Activated T-cell treated with anti-CD3 and anti-CD28 coated beads, Interleukin-2, amount 50 U/mL, for 24 hours (primary cell): ENCODE measurements around the gene URM1.

ENCODE experiments used
- DNase-seq: peaks from one replicate; pipeline ENCODE4 v3.0.0-alpha.2; 2020
- H3K27ac Mint-ChIP-seq: 2 replicates; pipeline ENCODE4 v1.8.0; 2020; ENCODE audit warnings: mild to moderate bottlenecking, mixed read lengths
- H3K27me3 Mint-ChIP-seq: 2 replicates; pipeline ENCODE4 v1.8.0; 2020; ENCODE audit warnings: mixed read lengths
- H3K36me3 Mint-ChIP-seq: 2 replicates; pipeline ENCODE4 v1.8.0; 2020; ENCODE audit warnings: low read depth, mixed read lengths
- H3K4me1 Mint-ChIP-seq: 2 replicates; pipeline ENCODE4 v1.8.0; 2020; ENCODE audit warnings: low read depth, mixed read lengths
- H3K4me3 Mint-ChIP-seq: 2 replicates; pipeline ENCODE4 v1.8.0; 2020; ENCODE audit warnings: mild to moderate bottlenecking, moderate library complexity, mixed read lengths
- H3K9me3 Mint-ChIP-seq: 2 replicates; pipeline ENCODE4 v1.8.0; 2020; ENCODE audit warnings: mixed read lengths

URM1 gene

GRCh38 chr9:128365525-128365924 lies 5.6 kb upstream of the URM1 start:
- no peak overlapping the region for H3K4me3 Mint-ChIP-seq
- peaks cover 7% of the 10 kb centered on the region for H3K36me3 Mint-ChIP-seq

GRCh38 chr9:128369024-128369706 lies 2.0 kb upstream of the URM1 start:
- H3K4me1 Mint-ChIP-seq: peaks cover 33% of the 10 kb centered on the region
- H3K27me3 Mint-ChIP-seq: peaks cover 3% of the 10 kb centered on the region
- DNase-seq: no peak
- H3K36me3 Mint-ChIP-seq: peaks cover 33% of the 10 kb centered on the region
- no peak overlapping the region for H3K27ac Mint-ChIP-seq
- no peak overlapping the region for H3K4me3 Mint-ChIP-seq
- no peaks in the 10 kb centered on the region for H3K9me3 Mint-ChIP-seq

More at GRCh38 chr9:128365525-128365924, 5.6 kb upstream of the URM1 start:
- Mint-ChIP-seq H3K9me3 (no peaks in the 10 kb centered on the region), H3K4me1 (peaks cover 23% of the 10 kb centered on the region), H3K27me3 (peaks cover 3% of the 10 kb centered on the region), H3K27ac (peak overlapping the region; percentile 10)
- DNase-seq: no peak

GRCh38 chr9:128370367-128370751 lies 815 bp upstream of the URM1 start:
- Mint-ChIP-seq H3K9me3 (no peaks in the 10 kb centered on the region), H3K4me3 (peak overlapping the region; percentile 99), H3K36me3 (peaks cover 43% of the 10 kb centered on the region), H3K27ac (peak overlapping the region; percentile 97), H3K4me1 (peaks cover 35% of the 10 kb centered on the region), H3K27me3 (peaks cover under 1% of the 10 kb centered on the region)
- DNase-seq: no peak

- Mint-ChIP-seq H3K36me3 (peaks cover 50% of the 10 kb centered on the region), H3K4me1 (peaks cover 35% of the 10 kb centered on the region), H3K27me3 (no peaks in the 10 kb centered on the region), H3K4me3 (peak overlapping the region; percentile 99), H3K27ac (peak overlapping the region; percentile 97), H3K9me3 (no peaks in the 10 kb centered on the region)
- DNase-seq: no peak
Observed at GRCh38 chr9:128371630-128372117, 500 bp downstream of the URM1 start.

- Mint-ChIP-seq H3K36me3 (peaks cover 55% of the 10 kb centered on the region), H3K27ac (peak overlapping the region; percentile 97), H3K4me3 (peak overlapping the region; percentile 99), H3K4me1 (peaks cover 35% of the 10 kb centered on the region), H3K9me3 (no peaks in the 10 kb centered on the region), H3K27me3 (no peaks in the 10 kb centered on the region)
- no peak for DNase-seq
Observed at GRCh38 chr9:128372188-128372641, 1.0 kb downstream of the URM1 start.

GRCh38 chr9:128372784-128373183 lies 1.6 kb downstream of the URM1 start:
- peaks cover 59% of the 10 kb centered on the region for H3K36me3 Mint-ChIP-seq
- no peaks in the 10 kb centered on the region for H3K9me3 Mint-ChIP-seq
- peak overlapping the region; percentile 97 for H3K27ac Mint-ChIP-seq

GRCh38 chr9:128374221-128374675 lies 3.1 kb downstream of the URM1 start:
- Mint-ChIP-seq H3K36me3 (peaks cover 72% of the 10 kb centered on the region), H3K27me3 (no peaks in the 10 kb centered on the region), H3K27ac (no peak overlapping the region), H3K4me3 (no peak overlapping the region), H3K4me1 (peaks cover 35% of the 10 kb centered on the region), H3K9me3 (no peaks in the 10 kb centered on the region)
- DNase-seq: no peak

More at GRCh38 chr9:128372784-128373183, 1.6 kb downstream of the URM1 start:
- no peak for DNase-seq
- Mint-ChIP-seq H3K27me3 (no peaks in the 10 kb centered on the region), H3K4me3 (peak overlapping the region; percentile 99), H3K4me1 (peaks cover 35% of the 10 kb centered on the region)

GRCh38 chr9:128375865-128376264 lies 4.7 kb downstream of the URM1 start:
- Mint-ChIP-seq H3K27me3 (no peaks in the 10 kb centered on the region), H3K4me1 (peaks cover 28% of the 10 kb centered on the region), H3K9me3 (no peaks in the 10 kb centered on the region), H3K36me3 (peaks cover 79% of the 10 kb centered on the region), H3K27ac (no peak overlapping the region), H3K4me3 (no peak overlapping the region)
- no peak for DNase-seq

- DNase-seq: no peak
- H3K36me3 Mint-ChIP-seq: peaks cover 82% of the 10 kb centered on the region
- no peaks in the 10 kb centered on the region for H3K9me3 Mint-ChIP-seq
- H3K27me3 Mint-ChIP-seq: no peaks in the 10 kb centered on the region
- no peak overlapping the region for H3K27ac Mint-ChIP-seq
- H3K4me3 Mint-ChIP-seq: no peak overlapping the region
- no peaks in the 10 kb centered on the region for H3K4me1 Mint-ChIP-seq
Observed at GRCh38 chr9:128382261-128382660, 11.1 kb downstream of the URM1 start.

- DNase-seq: no peak
- no peak overlapping the region for H3K27ac Mint-ChIP-seq
- H3K4me1 Mint-ChIP-seq: no peaks in the 10 kb centered on the region
- peaks cover 84% of the 10 kb centered on the region for H3K36me3 Mint-ChIP-seq
- H3K4me3 Mint-ChIP-seq: no peak overlapping the region
- no peaks in the 10 kb centered on the region for H3K9me3 Mint-ChIP-seq
- H3K27me3 Mint-ChIP-seq: no peaks in the 10 kb centered on the region
Observed at GRCh38 chr9:128383007-128383753, 12.0 kb downstream of the URM1 start.

- H3K4me3 Mint-ChIP-seq: no peak overlapping the region
- H3K9me3 Mint-ChIP-seq: no peaks in the 10 kb centered on the region
- H3K4me1 Mint-ChIP-seq: no peaks in the 10 kb centered on the region
- no peak for DNase-seq
- H3K27ac Mint-ChIP-seq: no peak overlapping the region
- peaks cover 85% of the 10 kb centered on the region for H3K36me3 Mint-ChIP-seq
- H3K27me3 Mint-ChIP-seq: no peaks in the 10 kb centered on the region
Observed at GRCh38 chr9:128383791-128384190, 12.6 kb downstream of the URM1 start.

- H3K9me3 Mint-ChIP-seq: no peaks in the 10 kb centered on the region
- H3K36me3 Mint-ChIP-seq: peaks cover 87% of the 10 kb centered on the region
- no peaks in the 10 kb centered on the region for H3K4me1 Mint-ChIP-seq
- H3K4me3 Mint-ChIP-seq: no peak overlapping the region
- no peaks in the 10 kb centered on the region for H3K27me3 Mint-ChIP-seq
- no peak overlapping the region for H3K27ac Mint-ChIP-seq
- no peak for DNase-seq
Observed at GRCh38 chr9:128384801-128385495, 13.8 kb downstream of the URM1 start.

- H3K4me3 Mint-ChIP-seq: no peak overlapping the region
- DNase-seq: no peak
- H3K36me3 Mint-ChIP-seq: peaks cover 87% of the 10 kb centered on the region
- H3K27ac Mint-ChIP-seq: no peak overlapping the region
- no peaks in the 10 kb centered on the region for H3K9me3 Mint-ChIP-seq
- H3K27me3 Mint-ChIP-seq: no peaks in the 10 kb centered on the region
- no peaks in the 10 kb centered on the region for H3K4me1 Mint-ChIP-seq
Observed at GRCh38 chr9:128385496-128386460, 14.6 kb downstream of the URM1 start.

GRCh38 chr9:128388150-128388549 lies 17.0 kb downstream of the URM1 start:
- no peak overlapping the region for H3K27ac Mint-ChIP-seq
- no peaks in the 10 kb centered on the region for H3K9me3 Mint-ChIP-seq
- H3K27me3 Mint-ChIP-seq: no peaks in the 10 kb centered on the region
- H3K36me3 Mint-ChIP-seq: peaks cover 82% of the 10 kb centered on the region
- no peaks in the 10 kb centered on the region for H3K4me1 Mint-ChIP-seq
- H3K4me3 Mint-ChIP-seq: no peak overlapping the region
- no peak for DNase-seq
